Measurements from ENCODE around the gene ABRAXAS1.
"Not testable (repeated sequence)": the region's sequence is repeated elsewhere in the genome, so short reads cannot be mapped to it uniquely, and the experiment has no call there.

Gene ABRAXAS1

DNA sequence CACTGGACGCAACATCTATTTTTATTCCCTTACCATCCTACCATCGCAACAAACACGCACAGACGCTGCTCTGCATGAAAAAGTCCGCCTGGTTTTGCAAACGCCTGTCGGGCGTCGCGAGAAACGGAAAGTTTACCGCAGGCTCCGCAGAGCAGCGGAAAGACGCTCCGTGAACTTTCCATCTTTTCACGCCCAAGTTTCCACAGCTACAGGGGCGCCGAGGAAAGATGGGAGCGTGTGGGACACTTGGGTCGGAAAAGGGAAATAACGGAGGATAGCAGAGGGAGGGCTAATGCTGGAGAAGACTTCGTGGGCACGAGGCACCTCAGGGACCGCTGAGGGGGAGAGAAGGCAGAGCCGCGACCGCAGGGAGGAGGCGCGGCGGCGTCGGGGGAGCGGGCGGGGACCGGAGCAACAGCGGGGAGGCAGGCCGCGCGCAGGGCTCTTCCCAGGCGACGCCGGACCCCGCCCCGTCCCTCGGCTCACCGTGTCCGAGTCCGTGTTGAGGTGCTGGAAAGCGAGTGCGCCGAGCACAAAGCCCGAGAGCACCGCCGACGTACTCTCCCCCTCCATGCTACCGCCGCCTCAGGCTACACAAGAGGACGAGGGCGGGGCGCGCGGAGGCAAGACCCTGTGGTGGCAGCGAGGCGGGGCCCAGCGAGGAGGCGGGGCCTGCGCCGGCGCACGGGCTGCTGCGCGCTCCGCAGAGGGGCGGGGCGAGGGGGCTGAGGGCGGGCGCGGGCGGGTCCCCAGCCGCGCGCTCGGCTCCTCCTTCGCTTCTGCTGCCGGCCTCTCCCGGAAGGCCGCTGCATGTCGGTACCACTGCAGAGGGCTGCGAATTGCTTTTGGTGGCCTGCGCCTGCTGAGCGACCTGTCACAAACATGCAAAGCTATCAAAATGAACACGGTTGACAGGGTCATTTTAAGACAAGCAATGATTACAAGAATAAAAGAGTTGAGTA is at the start of gene ABRAXAS1:
ABRAXAS1 (minus strand) TSS at position 601 of the 962 bp plus-strand sequence; CDS start at position 573, 28 bp downstream.
- peak; percentile 78 to 96 (median 93) for DNase-seq

DNA sequence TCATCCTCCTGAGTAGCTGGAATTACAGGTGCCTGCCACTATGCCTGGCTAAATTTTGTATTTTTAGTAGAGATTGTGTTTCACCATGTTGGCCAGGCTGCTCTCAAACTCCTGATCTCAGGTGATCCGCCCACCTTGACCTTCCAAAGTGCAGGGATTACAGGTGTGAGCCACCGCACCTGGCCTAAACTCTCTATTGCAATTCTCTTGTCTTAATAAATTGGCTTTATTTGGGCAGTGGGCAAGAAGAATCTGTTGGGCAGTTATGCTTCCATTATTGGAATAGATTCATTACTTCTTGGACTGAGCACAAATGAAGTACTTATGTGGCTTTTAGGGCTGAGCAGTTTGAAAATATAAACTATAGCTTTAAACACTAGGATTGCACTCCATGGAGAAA is 42.8 kb upstream of the ABRAXAS1 start:
- DNase-seq: no peak

DNA sequence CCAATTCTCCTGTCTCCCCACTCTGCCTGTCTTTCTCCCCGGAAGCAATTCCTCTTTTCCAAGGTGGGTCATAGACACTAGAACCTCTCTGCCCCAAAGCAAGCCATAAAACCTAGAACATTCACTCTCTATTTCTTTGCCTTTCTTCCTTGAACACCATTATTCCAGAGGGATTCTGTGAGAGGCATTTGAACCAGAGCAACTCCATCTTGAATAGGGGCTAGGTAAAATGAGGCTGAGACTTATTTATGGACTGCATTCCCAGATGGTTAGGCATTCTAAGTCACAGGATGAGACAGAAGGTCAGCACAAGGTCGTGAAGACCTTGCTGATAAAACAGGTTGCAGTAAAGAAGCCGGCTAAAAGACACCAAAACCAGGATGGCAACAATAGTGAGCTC is 37.3 kb upstream of the ABRAXAS1 start:
- DNase-seq: no peak

DNA sequence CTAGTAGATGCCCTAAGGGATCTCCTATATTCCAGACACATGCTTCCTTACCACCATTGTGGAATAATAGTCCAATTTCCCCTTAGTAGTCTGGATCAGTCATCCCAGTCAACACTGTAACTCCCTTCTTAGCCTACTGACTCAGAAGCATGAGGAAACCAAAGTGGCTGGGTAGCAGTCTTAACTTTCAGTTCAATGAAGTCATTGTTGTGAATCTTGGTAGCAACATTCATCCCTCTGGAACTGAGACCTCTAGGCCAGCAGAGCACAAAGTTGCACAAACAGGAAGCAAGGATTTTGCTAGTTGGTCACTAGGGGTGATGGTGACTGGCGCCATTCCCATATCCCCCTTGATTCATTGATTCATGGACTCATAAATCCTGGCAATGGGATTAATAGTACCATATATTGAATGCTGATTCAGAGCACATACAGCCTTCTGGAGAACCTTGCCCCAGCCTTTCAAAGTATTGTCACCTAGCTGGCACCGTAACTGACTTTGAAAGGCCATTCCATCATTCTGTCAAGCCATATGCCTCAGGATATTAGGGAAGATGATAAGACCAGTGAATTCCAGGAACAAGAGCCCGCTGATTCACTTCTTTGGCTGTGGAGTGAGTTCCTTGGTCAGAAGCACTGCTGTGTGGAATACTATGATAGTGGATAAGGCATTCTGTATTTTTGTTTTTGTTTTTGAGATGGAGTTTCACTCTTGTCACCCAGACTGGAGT is 31.3 kb upstream of the ABRAXAS1 start:
- DNase-seq: no peak

DNA sequence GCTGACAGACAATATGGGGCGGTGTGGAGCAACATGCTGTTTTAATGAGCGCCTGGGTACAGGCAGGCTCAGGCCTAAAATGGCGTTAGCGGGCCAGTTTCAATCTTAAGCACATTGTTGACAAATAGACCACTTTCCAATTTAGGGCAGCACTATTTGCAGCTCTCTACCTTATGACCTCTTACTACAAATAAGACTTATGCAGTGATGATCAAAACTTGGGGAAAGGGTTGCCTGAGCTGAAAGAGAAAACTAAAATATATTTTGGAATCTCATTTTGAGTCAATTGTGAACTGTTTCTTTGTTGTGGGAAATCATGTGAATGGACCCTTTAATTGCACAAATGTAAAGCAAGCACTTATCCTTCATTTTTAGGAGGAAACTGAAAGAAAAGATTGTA is 25.5 kb upstream of the ABRAXAS1 start:
- DNase-seq: no peak

DNA sequence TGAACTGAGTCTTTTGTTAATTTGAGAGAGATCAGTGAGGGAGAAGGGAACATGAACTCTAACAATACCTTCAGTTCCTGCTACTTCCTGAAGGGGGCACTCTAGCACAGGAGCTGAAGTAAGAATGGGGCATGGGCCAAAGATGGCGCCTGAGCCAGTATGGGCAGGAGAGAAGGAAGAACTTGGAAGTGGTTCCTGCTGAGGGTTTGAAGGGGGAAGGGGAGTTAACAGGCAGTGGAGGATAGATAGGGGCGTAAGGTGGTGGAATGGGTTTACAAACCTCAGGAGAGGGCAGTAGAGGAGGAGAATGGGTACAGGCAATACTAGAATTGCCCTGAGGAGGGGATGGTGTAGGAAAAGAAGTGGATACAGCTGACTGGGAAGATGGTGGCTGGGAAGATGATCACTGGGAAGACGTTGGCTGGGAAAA is 24.3 kb upstream of the ABRAXAS1 start:
- DNase-seq: peak in 3 of 4 experiments; percentile 10 to 19 (median 15)

DNA sequence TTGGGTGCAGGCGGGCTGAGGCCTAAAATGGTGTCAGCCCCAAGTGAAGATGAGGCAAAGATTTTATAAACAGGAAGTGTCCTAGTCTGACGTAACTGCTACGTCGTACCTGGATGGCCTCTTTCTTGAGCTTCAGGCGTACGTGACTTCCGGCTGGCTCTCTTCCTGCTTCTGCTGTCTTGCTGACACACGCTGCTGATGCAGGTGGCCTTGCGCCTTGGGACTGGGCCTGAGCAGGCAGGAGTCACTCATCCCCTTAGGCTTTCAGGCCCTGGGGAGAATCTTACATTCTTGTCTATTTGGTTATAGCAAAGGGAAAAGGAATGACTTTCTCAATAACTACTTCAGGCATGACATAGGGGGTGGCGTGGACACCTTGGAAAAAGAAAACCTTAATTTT is 20.1 kb upstream of the ABRAXAS1 start:
- DNase-seq: peak in 1 of 4 experiments; percentile 5

DNA sequence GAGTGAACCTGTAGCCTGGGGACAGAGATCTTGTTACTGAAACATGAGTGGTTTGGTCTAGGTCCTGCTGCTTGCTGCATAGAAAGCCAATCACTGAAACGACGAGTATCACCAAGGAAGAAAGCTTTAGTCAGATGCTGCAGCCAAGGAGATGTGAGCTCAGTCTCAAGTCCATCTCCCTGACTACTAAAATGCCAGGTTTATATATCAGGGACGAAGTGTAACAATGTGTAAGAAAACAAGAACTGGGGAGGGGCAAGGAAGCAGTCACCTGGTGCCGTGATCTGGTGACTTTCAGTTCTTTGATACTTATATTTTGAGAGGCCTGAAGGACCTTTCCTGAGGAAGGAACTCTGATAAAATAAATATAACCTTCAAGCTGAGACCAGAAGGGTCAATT is 19.6 kb upstream of the ABRAXAS1 start:
- no peak for DNase-seq

DNA sequence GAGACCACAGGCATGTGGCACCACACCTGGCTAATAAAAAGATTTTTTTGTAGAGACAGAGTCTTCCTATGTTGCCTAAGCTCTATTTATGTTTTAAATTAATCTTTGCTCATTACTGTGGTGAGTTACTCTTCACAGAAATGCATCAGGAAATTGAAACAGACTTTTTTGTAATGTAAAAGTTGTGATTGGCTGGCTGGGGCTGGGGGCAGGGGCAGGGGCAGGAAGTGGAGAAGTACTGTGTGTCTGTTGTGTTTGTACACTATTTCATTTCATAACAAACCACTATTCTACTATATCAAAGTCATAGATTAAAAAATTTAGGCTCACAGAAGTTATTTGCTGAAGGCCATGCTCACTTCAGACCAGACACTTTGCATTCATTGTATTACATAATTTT is 19.1 kb upstream of the ABRAXAS1 start:
- peak in 2 of 4 experiments; percentile 15 to 30 for DNase-seq

DNA sequence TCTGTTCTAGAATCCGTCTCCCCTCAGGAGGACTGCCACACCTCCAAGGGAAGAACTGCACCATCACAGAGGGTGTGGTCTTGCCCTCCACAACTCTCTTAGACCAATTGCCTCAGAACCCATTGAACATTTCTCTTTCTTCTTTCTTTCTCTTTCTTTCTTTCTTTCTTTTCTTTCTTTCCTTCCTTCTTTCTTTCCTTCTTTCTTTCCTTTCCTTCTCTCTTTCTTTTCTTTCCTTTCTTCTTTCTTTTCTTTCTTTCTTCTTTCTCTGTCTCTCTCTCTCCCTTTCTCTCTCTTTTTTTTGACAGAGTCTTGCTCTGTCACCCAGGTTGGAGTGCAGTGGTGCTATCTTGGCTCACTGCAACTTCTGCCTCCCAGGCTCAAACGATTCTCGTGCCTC is 16.8 kb upstream of the ABRAXAS1 start:
- not testable (repeated sequence) for DNase-seq

DNA sequence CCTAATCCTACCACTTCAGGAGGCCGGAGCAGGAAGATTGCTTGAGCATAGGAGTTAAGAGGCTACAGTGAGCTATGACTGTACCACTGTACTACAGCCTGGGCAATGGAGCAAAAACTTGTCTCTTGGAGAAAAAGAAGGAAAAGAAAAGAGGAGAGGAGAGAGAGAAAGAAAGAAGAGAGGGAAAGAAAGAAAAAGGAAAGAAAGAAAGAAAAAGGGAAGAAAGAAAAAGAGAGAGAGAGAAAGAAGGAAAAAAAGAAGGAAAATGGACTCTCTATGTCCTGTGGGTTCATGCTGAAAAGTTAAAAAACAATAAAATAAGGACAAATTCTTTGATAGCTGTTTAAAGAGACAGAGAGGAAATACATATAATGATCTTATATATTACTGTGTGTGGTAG is 13.3 kb upstream of the ABRAXAS1 start:
- no peak for DNase-seq

DNA sequence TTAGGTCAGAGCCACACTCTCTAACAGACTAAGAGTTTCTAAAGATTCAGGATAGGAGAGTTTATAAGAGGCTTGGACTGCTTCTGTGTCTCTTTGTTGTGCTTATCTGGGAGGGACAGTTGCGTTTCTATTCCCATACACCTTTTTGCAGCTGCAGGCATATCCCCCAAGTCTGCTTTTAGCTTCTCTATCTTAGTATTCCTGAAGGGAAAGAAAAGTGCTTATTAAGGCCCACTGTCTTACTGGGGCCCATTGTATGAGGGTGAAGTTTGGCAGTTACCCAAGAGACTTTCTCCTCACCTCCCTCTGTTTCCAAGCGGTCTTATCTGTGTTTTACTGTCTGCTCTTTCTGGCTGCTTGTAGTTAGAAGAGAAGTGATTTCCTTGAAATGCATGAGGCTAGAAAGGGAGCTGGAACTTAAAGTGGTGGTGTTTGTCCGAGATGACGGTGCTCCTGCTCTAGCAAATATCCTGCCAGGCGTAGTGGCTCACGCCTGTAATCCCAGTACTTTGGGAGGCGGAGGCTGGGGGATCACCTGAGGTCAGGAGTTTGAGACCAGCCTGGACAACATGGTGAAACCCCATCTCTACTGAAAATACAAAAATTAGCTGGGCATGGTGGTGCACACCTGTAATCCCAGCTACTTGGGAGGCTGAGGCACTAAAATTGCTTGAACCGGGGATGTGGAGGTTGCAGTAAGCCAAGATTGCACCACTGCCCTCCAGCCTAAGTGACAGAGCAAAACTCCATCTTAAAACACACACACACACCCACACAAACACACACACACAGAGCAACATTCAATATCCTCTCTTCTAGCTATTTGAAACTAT is 11.4 kb upstream of the ABRAXAS1 start:
- not testable (repeated sequence) for DNase-seq

DNA sequence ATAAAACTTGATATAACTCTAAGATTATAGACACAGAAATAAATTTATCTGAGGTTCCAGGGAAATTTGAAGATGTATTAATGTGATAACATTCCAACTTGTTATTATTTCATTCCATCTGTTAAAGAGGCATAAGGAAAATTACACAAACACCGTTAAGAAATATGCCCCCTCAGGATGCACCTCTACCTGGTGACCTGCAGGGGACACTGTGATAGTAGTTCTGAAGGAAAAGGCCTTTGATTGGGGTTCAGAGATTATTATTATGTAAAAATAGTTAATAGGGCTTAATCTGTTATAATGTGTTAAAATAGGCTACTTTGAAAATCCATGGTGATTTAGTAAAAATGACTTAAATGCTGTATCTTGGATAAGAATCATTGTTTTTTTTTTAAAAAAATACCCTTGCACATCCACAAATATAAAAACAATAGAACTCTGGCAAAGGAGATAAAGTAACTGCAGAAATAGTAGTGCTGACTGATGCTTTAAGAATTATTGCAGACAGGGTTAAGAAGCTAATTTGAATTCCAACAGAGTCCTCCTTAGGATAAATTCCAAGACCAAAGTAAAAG is 6.1 kb upstream of the ABRAXAS1 start:
- DNase-seq: no peak

DNA sequence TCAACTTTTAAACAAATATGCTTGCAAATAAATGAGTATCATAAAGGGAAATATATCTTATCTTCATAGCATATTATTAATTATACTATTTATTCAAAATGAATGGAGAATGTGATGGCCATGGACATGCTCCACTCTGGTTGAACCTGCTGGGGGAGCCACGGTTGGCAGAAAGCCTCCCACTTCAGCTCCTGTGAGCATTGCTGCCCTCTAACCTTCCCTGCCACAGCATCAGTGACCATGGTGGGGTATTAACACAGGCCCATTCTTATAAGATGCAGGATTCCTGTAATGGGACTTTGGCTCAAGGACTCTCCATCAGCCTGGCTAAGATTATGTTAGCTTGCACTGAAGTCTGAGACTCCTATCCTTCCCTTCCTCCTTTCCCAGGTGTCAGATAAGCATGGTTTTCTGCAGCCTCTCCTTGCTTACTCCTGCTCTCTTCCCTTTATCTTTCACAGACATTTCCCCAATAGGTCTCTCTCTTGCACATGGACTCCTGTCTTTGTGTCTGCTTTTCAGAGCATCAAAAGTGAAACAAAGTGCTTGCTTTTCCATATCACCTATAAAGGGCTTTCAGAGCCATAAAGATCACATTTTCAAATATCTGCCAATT is 4.9 kb upstream of the ABRAXAS1 start:
- no peak for DNase-seq

DNA sequence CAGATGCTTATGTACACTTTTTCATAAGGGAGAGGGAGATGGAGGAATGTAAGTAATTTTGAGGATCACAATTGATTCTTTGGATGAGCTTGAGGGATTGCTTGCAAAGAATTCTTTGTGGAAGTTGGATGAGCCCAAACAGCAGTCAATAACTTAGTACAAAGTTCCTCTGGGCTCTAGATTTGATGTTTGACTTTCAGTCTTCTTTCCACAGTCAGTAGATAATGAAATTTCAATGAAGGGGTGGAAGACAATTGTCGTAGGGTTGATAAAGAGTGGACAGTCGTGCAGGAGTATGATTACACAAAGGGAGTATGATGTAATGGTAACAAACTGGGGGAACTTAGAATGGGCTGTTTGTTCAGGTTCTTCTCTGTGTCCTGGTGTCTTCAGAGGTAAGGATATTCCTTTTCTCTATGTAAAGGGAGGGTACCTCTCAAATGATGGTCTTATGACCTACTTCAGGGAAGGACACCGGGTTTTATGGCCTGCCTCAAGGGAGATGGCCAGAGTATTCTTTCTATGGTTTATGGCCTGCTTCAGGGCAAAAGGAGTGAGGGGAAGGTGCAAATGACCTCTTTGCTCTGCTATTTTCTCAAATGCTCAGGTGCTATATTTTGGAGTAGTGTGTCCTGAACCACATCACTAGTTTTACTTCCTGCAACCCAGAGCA is 1.7 kb upstream of the ABRAXAS1 start:
- DNase-seq: no peak

DNA sequence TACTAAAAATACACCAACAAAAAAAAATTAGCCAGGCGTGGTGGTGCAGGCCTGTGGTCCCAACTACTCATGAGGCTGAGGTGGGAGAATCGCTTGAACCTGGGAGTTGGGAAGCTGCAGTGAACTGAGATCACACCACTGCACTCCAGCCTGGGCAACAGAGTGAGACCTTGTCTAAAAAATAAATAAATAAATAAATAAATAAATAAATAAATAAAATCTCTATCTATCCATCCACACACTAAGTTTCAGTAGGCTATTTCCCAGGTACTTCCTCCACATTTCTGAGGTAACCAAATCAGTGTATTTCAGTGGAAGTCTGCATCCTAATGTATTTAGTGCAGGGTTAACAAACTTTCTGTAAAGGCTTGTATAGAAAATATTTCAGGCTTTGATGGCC is 10.9 kb downstream of the ABRAXAS1 start:
- DNase-seq: no peak

DNA sequence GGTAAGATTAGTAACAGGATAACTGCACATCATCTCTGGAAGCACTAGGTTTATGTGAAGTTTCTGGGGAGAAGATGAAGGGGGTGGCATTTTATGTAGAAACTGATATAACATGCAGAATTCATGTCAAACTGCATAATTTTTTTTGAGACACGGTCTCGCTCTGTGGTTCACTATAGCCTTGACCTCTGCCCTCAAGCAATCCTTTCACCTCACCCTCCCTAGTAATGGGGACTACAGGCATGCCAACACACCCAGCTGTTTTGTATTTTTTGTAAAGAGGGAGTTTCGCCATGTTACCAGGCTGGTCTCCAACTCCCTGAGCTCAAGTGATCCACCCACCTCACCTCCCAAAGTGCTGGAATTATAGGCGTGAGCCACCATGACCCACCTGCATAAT is 11.5 kb downstream of the ABRAXAS1 start:
- DNase-seq: no peak

DNA sequence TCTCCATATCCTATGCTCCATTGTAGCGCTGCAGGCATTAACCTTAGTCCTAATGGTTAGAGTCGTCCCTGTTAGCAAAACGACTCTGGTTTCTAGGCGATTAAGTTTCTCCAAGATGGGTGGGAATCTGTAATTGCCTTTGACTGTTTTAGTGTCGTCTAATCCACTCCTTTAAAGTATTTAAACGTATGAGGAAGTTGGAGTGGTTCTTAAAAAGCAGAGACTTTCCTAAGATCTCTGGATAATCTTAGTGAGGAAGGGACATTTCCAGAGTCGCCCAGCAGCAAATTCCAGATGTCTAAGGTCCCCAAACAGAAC is 28.8 kb downstream of the ABRAXAS1 start:
- no peak for DNase-seq

DNA sequence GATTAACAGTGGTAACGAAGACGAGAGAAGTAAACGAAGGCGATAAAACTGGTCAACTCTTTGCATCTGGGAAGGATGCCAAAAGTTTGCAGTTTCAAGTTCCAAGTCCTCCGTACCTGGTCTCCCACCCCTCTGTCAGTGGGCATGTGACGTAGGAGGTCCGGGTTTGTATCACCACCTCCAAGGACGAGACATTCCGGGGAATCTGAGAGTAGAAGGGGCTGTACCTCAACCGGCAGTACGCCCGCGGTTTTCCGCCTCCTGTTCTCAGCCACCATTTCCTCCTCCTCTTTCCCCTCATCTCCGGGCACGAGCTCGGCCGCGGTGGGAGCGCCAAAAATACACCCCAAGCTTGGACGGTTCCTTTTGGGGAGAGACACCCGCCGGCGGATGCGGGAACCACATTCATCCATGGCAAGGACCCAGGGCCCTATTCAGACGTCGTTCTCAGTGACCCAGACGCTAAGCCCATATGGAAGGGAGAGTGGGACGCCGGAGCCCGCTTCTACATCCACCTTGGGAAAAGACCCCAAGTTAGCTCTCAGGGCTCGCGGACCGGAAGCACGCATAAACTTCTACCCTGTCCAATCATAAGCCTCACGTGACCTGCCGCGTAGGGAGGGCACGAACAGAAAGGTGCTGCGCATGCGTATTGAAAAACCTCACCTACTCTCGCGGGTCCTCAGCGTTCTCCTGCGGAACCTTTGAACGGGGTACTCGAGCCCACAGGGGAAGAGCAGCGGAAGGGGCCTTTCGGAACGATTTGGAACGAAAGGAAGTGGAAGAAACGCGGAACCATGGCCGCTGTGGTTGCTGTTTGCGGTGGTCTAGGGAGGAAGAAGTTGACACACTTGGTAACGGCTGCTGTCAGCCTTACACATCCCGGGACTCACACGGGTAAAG is 29.4 kb downstream of the ABRAXAS1 start, which contains the start of the genes HELQ and MRPS18C:
HELQ (minus strand) TSS at position 543 of the 903 bp plus-strand sequence; CDS start at position 413, 130 bp downstream.
MRPS18C (plus strand) TSS at position 778 of the 903 bp plus-strand sequence; CDS start at position 798, 20 bp downstream.
- peak; percentile 79 to 90 (median 84) for DNase-seq

DNA sequence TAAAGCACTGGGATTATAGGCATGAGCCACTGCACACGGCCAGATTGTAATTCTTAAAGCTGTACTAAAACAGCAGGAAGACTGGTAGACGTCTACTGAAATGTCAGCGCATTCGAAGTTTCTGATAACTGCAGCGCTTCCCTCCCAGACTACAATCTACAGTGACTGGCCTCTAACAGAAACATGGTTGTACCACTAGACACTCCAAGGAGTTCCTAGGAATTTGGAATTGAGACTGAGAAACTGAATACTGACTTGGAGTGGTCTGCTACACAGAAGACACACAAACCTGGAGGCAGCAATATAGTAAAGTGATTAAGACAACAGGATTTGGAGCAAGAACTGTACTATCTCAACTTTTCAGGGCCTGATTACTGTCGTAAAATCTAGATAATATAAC is 30.2 kb downstream of the ABRAXAS1 start:
- DNase-seq: no peak
